Measurements from ENCODE around the gene CCSER1.

The CCSER1 gene

DNA sequence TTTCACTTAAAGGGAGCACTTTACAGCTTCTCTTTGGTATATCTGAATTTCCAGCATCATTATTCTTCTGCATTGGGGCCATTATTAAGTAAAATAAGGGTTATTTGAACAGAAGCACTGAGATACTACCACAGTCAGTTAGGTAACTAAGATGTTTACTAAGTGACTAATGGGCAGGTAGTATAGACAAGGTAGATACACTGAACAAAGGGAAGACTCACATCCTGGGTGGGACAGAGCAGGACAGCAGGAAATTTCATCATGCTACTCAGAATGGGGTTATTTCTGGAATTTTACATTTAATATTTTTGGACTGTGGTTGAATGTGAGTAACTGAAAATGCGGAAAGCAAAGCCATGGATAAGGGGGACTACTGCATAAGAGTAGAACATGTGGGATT lies 316.0 kb downstream of the CCSER1 start:
- Histone ChIP-seq H3K9me3 (ENCODE audit: low read length) (no peaks in the 10 kb centered on the region), H3K27me3 (ENCODE audit: insufficient read depth, low read length) (no peaks in the 10 kb centered on the region), H4K20me1 (ENCODE audit: insufficient read depth, low read length) (no peaks in the 10 kb centered on the region), H3K4me1 (ENCODE audit: insufficient read depth, low read length, severe bottlenecking) (no peaks in the 10 kb centered on the region), H3K9ac (ENCODE audit: low read length) (no peak overlapping the region), H3K4me2 (ENCODE audit: low read length) (no peak overlapping the region), H2AFZ (ENCODE audit: low read length) (no peak overlapping the region), H3K36me3 (ENCODE audit: insufficient read depth, low read length) (no peaks in the 10 kb centered on the region), H3K27ac (ENCODE audit: low read depth, low read length, poor library complexity, severe bottlenecking) (no peak overlapping the region), H3F3A (ENCODE audit: insufficient read depth, low read length) (no peaks in the 10 kb centered on the region), H3K79me2 (ENCODE audit: insufficient read depth, low read length) (no peaks in the 10 kb centered on the region), H3K9me2 (ENCODE audit: low read depth, low read length) (no peaks in the 10 kb centered on the region), H3K4me3 (ENCODE audit: low read depth, low read length, poor library complexity, severe bottlenecking) (no peak overlapping the region)
- no peak for TF ChIP-seq EZH2 (IDR thresholded peaks at IDR 0.05; ENCODE audit: borderline replicate concordance, low read length)
- TF ChIP-seq, protein P1, sequence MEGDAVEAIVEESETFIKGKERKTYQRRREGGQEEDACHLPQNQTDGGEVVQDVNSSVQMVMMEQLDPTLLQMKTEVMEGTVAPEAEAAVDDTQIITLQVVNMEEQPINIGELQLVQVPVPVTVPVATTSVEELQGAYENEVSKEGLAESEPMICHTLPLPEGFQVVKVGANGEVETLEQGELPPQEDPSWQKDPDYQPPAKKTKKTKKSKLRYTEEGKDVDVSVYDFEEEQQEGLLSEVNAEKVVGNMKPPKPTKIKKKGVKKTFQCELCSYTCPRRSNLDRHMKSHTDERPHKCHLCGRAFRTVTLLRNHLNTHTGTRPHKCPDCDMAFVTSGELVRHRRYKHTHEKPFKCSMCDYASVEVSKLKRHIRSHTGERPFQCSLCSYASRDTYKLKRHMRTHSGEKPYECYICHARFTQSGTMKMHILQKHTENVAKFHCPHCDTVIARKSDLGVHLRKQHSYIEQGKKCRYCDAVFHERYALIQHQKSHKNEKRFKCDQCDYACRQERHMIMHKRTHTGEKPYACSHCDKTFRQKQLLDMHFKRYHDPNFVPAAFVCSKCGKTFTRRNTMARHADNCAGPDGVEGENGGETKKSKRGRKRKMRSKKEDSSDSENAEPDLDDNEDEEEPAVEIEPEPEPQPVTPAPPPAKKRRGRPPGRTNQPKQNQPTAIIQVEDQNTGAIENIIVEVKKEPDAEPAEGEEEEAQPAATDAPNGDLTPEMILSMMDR (IDR thresholded peaks at IDR 0.05; ENCODE audit: low read length) = no peak

DNA sequence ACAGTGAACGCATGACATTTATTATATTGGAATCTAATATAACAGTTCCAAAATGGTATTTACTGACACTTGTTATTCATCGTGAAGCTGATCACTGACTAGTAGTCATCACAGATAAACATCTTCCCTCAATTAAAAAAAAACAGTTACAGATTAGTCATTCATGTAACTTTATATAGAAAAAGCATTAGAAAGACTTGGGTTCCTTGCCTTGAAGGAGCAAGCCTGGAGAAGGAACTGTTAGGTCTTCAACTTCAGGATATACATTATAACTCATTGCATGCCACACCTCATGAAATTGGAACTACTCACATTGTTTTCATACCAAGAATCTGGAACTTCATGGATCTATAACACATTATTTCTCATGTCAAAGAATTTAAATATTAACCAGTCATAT lies 317.7 kb downstream of the CCSER1 start:
- no peaks in the 10 kb centered on the region for H3F3A ChIP-seq (ENCODE audit: insufficient read depth, low read length)
- H3K4me2 ChIP-seq (ENCODE audit: low read length) = no peak overlapping the region
- H3K4me1 ChIP-seq (ENCODE audit: insufficient read depth, low read length, severe bottlenecking) = no peaks in the 10 kb centered on the region
- H3K36me3 ChIP-seq (ENCODE audit: insufficient read depth, low read length) = no peaks in the 10 kb centered on the region
- no peaks in the 10 kb centered on the region for H3K79me2 ChIP-seq (ENCODE audit: insufficient read depth, low read length)
- no peaks in the 10 kb centered on the region for H3K27me3 ChIP-seq (ENCODE audit: insufficient read depth, low read length)
- H3K9me3 ChIP-seq (ENCODE audit: low read length) = no peaks in the 10 kb centered on the region
- no peak for TF ChIP-seq EZH2 (IDR thresholded peaks at IDR 0.05; ENCODE audit: borderline replicate concordance, low read length)
- TF ChIP-seq, protein P1 (IDR thresholded peaks at IDR 0.05; ENCODE audit: low read length) = no peak
- H3K9ac ChIP-seq (ENCODE audit: low read length) = no peak overlapping the region
- H3K27ac ChIP-seq (ENCODE audit: low read depth, low read length, poor library complexity, severe bottlenecking) = no peak overlapping the region
- H2AFZ ChIP-seq (ENCODE audit: low read length) = no peak overlapping the region
- no peak overlapping the region for H3K4me3 ChIP-seq (ENCODE audit: low read depth, low read length, poor library complexity, severe bottlenecking)
- H3K9me2 ChIP-seq (ENCODE audit: low read depth, low read length) = no peaks in the 10 kb centered on the region
- H4K20me1 ChIP-seq (ENCODE audit: insufficient read depth, low read length) = no peaks in the 10 kb centered on the region

DNA sequence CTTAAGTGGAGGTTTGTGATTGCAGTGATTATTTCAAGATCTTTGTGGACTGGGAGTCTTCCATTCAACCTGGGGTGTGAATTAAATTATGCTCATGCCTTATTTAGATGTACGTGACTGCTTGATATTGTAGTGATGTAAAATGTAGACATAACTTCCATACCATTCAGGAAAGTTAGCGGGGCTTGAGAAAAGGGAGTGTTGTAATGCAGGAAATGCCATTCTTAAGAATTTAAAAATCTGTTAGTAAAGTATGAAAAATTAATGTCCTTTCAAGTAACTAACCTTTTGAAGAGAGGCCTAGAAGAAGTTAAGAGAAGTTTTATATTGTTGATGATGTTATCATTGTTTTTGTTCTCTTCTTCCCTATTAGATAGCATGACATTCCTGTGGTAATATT lies 318.2 kb downstream of the CCSER1 start:
- Histone ChIP-seq H2AFZ (ENCODE audit: low read length) (no peak overlapping the region), H3K4me1 (ENCODE audit: insufficient read depth, low read length, severe bottlenecking) (no peaks in the 10 kb centered on the region), H3K9ac (ENCODE audit: low read length) (no peak overlapping the region), H3K9me2 (ENCODE audit: low read depth, low read length) (no peaks in the 10 kb centered on the region), H3K27ac (ENCODE audit: low read depth, low read length, poor library complexity, severe bottlenecking) (no peak overlapping the region), H3K4me2 (ENCODE audit: low read length) (no peak overlapping the region), H3K9me3 (ENCODE audit: low read length) (no peaks in the 10 kb centered on the region), H4K20me1 (ENCODE audit: insufficient read depth, low read length) (no peaks in the 10 kb centered on the region), H3K4me3 (ENCODE audit: low read depth, low read length, poor library complexity, severe bottlenecking) (no peak overlapping the region), H3K36me3 (ENCODE audit: insufficient read depth, low read length) (no peaks in the 10 kb centered on the region), H3K27me3 (ENCODE audit: insufficient read depth, low read length) (no peaks in the 10 kb centered on the region), H3K79me2 (ENCODE audit: insufficient read depth, low read length) (no peaks in the 10 kb centered on the region), H3F3A (ENCODE audit: insufficient read depth, low read length) (no peaks in the 10 kb centered on the region)
- TF ChIP-seq, protein P1 (IDR thresholded peaks at IDR 0.05; ENCODE audit: low read length) = no peak
- TF ChIP-seq EZH2 (IDR thresholded peaks at IDR 0.05; ENCODE audit: borderline replicate concordance, low read length) = no peak

Data from OCI-LY1 (cell line).